ENCODE results near the gene CCDC171.
"Not testable (repeated sequence)": the region's sequence is repeated elsewhere in the genome, so short reads cannot be mapped to it uniquely, and the experiment has no call there.

Gene CCDC171

DNA sequence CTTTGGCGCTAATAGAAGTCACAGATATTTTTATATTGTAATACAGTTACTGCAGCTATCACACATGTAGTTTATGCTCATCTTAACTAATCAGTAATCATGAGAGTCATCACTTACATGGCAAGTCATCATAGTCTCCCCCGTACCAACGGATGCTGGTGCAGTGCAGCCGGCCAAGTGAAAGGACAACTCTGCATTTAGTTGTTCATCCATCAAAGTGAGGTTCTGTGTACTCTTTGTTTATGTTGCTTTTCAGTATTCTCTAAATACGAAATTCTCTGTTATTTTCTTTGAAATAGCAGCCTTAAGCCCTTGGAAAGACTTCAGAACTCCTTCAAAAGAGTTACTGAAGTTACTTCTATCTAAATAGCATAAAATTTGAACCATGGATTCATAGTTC, 216.7 kb downstream of the CCDC171 start:
- DNase-seq: no peak

DNA sequence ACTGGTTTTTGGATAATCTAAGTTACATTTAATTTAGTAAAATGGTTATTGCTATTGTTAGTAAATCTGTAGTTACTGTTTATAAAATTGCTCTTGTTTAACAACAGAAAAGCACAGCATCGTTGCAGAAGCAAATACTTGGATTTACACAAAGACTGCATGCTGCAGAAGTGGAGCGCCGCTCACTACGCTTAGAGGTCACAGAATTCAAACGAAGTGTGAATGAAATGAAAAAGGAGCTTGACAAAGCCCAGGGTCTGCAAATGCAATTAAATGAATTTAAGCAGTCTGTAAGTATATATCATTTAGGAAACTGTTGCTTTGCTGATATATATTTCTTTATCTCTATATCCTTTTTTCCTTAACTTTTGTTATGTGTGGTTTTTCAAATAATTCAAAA, 226.0 kb downstream of the CCDC171 start:
- no peak for DNase-seq

DNA sequence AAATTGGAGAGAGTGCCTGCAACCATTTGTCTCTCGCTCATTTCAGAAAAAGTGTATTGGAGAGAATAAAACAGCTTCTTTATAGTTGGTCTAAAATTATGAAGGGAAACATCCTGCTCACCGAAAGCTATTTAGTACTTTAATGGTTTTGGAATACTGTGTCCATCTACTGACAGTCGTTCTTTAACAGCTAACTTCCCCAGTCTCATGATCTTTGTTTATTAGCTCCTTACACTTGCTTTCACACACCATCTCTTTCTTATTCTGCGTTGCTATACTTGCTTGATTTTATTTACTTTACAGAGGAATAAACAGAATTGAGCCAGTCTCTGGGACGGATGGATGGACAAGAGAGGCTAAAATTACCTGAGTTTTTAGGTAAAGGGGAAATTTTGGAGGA, 229.3 kb downstream of the CCDC171 start:
- no peak for DNase-seq

DNA sequence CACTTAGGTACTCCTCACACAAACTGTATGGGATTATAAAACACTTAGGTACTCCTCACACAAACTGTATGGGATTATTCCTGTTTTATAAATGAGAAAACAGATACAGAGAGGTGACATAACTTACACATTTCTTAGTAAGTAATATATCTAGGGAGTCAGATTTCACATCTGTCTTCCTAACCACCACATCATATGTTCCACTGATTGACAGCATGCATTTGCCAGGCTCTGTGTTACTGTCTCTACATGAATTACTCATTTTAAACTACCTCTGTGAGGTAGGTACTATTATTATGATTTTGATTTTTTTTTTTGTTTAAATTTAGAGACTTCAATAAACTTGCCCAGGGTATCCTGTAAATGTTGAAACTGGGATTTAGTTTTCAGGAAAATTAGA, 232.7 kb downstream of the CCDC171 start:
- no peak for DNase-seq

DNA sequence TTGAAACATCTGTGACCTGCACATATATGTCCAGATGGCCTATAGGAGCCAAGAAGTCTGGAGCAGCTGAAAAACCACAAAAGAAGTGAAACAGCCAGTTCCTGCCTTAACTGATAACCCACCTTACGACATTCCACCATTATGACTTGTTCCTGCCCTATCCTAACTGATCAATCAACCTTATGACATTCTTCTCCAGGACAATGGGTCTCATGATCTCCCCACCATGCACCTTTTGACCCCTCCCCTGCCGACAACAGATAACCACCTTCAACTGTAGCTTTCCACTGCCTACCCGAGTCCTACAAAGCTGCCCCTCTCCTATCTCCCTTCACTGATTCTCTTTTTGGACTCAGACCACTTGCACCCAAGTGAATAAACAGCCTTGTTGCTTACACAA, 233.8 kb downstream of the CCDC171 start:
- no peak for DNase-seq

DNA sequence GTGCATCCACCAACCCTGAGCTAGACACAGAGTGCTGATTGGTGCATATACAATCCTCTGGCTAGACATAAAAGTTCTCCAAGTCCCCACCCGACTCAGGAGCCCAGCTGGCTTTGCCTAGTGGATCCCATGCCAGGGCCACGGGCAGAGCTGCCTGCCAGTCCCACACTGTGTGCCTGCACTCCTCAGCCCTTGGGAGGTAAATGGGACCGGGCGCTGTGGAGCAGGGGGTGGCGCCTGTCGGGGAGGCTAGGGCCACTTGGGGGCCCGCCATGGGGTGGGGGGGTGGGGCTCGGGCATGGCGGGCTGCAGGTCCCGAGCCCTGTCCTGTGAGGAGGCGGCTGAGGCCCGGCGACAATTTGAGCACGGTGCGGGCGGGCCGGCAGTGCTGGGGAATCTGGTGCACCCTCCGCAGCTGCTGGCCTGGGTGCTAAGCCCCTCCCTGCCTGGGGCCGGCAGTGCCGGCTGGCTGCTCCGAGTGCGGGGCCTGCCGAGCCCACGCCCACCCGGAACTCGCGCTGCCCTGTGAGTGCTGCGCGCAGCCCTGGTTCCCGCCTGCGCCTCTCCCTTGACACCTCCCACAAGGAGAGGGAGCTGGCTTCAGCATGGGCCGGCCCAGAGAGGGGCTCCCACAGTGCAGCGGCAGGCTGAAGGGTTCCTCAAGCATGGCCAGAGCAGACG, 257.5 kb downstream of the CCDC171 start:
- DNase-seq: not testable (repeated sequence)

DNA sequence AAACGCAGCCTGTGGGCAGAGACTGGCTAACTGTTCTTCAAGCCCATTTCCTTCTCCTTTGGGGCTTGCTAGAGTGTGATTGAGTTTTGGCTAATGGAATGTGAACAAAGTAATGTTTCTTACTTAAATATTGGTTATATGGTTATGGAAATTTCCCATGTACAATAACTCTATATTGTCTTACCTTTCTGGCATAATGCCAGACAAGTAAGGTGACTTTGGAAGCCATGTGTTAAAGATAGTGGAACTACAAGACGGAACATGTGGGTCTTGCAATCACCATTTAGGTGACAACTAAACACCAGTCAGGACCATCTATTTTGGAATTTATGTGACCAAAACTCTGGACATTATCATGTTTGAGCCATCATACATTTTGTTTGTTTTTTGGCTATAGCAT, 260.2 kb downstream of the CCDC171 start:
- DNase-seq: no peak

DNA sequence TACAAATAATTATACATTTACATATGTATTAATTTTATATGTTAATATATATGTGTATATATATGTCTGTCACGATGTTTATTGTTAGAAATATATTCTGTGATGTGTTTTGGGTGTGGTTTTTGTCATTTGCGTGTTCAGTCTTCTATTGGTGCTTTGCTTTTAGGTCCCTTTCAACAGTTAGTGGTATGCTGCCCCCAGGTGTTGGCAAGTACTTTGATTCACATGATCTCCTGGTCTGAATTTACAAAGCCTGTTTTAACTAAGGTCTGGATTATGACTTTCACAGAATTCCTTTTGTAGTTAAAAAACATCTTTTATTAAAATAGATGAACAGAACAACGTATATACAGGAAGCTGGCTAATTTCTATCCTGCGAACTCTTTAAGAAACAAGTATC, 271.5 kb downstream of the CCDC171 start:
- DNase-seq: no peak

DNA sequence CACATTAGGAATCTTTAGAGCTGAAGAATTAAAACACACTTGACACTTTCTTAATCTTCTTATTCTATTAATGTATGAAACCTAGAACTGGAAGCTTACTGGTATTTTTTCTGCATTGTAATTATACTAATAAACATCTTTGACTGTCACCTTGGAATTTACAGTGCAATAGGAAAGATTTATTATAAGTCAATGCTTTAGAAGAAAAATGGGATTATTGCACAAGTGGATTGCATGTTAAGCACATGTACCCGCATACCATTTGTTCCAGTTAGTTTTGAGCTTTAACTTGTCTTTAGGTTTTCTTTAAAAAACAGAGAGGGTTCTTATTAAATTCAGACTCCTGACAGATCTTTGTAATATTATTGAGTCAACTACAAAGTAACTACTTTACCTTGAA, 278.5 kb downstream of the CCDC171 start:
- DNase-seq: no peak

DNA sequence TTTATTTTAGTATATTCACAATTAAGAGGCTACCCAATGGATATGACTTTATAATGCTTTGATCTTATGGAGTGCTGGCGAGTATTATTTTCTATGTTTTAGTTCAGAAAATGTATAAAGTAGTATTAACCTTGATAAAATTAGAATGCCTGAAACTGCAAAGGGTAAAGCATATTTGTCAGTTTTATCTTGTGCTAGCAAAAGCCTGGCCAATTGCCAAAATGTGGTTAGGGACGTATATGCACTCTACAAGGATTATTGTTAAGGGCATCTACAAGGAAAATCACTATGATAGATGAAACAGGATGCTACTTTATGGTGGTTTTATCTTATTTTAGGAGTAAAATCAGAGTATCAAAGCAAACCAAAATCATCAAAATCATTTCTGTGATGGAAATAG, 281.7 kb downstream of the CCDC171 start:
- no peak for DNase-seq

DNA sequence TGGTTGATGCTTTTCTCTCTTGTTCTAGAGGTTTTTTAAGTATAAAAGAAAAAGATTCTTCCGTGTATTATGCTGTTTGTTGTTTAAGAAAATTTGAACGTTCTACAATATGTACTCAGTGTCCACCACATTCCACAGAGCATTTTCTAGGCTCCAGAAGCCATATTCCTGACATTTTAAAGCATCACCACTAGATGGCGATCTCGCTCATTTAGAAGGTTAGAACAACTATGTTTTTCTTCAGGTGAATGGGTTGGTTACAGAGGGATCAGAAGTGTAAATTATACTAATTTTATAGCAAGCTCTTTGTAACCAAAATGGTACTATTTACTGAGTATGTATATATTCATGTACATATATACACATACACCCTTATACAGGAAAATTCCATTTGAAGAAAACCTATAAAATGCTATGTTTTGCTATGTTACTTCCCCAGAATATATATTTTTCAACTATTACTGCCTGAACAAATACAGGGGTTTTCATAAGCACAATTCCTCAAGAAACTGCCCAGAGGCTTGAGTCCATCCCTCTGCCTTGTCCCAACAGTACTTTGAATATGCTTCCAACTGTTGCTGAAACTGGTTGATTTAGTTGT, 284.3 kb downstream of the CCDC171 start:
- no peak for DNase-seq

DNA sequence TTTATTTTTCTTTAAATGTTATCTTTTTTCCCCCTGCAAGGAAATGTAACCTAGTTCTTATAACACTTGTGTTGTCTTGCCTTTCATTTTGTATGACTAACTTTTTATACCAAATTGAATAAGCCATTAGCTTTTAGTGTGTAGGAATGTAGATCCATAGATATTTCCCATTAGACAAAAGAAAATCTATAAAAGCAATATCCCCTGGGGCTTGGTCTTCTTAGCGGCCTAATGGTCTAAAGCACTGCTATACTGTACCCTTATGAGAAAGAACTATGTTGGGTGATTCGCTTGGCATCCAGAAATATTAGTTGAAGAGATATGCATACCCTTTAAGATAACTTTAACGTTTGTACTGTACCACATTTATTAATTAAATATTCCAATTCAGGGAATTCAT, 289.2 kb downstream of the CCDC171 start:
- no peak for DNase-seq

DNA sequence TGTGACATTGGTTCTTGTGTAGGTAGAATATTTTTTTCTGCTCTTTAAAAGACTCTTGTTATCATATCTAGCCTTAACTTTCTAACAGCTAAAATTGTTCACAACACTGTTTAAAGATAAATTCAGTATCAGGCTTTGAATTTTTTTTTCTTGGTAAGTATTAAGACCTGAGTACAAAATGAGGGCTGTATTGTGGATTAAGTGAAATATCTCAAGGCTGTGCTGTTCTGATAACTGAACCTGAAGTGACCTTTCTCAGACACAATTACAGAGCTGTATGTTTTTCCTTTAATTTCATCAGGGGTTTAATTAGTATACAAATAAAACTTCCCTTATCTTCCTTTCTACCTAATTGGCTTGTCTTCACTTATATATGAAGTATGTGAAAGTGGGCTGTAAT, 290.5 kb downstream of the CCDC171 start:
- DNase-seq: no peak

DNA sequence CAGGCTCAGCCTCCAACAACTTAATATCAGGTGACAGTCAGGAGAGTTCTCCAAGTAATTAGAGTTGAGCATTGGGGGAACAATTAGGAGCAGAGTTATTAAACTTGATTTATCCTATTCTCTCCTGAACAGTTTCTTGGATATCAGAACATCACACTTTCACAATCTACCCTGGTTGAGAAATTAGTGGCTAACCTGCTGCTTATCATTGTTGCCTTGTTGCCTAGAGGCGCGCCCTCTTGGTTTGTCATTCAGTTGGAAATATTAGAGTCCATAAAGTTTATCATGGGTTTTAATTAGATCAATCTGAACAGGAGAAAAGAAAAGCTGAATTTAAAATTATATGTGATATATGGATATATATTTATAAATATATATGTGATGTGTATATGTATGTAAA, 291.1 kb downstream of the CCDC171 start:
- DNase-seq: no peak

DNA sequence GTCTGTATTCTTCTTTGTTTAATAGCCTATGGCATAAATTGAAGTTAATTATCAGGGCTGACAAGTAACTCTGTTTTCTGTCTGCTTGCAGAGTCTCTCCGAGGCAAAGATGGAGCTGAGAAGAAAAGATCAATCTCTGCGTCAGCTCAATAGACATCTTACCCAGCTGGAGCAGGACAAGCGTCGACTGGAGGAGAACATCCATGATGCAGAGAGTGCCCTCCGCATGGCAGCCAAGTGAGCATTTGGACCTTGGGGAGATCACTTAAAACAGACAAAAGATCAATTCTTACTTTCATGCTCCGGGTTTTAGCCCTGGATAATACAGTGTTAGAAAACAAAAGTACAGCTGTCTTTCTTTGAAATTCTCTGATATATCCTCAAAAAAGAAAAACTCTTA, 293.8 kb downstream of the CCDC171 start:
- DNase-seq: no peak

DNA sequence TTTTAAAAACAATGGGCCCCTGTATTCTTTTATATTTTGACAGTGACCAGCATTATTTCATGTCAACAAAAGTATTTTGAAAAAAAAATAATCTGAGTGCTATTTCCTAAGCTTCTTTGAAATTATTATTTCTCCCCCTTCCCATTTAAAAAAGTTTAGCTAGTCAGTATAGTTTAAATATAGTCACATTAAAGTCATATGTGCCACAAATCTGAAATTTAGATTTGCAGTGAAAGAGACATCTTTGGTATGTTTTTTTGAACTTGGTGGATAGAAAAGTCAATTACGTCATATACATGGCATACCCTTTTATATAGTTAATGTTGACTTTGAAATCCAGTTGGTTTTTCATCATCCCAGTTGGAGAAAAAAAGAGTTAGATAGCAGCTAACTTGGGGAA, 297.0 kb downstream of the CCDC171 start:
- DNase-seq: no peak

DNA sequence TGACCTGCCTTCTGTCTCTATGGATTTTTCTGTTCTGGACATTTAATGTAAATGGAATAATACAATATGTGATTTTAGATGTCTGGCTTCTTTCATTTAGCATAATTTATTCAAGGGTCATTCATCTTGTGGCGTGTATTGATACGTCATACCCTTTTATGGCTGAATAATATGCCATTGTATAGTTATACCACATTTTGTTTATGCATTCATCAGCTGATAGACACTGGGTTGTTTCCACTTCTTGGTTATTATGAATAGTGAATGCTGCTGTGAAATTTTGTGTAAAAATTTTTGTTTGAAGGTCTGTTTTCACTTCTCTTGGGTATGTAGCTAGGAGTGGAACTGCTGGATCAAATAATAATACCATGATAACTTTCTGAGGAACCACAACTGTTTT, 298.9 kb downstream of the CCDC171 start:
- DNase-seq: no peak

DNA sequence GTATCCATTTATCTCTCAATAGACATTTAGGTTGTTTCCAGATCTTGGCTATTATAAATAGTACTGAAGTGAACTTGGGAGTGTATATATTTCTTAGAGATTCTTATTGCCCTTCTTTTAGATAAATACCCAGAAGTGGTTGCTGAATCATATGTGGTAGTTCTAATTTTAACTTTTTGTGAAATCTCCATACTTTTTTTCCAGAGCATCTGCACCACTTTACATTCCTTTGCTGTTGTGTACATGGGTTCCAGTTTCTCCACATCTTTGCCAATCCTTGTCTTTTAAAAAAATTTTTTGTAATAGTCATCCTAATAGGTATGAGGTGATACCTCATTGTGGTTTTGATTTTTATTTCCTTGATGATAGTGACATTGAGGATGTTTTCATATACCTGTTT, 303.7 kb downstream of the CCDC171 start:
- DNase-seq: no peak

DNA sequence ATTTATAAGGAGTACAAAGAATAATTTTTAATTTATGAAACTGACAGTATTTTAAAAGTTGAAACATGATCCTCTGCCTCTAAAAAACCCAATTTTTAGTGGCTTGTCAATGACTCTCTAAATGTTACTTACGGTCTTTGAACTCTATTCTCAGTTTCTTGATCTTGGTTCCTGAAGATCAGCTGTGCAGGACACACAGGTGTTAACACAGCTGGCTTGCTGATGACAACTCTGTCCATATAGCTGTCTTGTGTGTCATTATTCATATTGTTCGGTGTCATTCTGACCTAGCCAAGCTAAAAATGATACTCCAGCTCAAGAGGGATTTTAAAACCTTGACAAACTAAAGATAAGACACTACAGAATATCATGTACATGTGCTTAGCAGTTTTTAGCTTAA, 314.5 kb downstream of the CCDC171 start:
- no peak for DNase-seq

DNA sequence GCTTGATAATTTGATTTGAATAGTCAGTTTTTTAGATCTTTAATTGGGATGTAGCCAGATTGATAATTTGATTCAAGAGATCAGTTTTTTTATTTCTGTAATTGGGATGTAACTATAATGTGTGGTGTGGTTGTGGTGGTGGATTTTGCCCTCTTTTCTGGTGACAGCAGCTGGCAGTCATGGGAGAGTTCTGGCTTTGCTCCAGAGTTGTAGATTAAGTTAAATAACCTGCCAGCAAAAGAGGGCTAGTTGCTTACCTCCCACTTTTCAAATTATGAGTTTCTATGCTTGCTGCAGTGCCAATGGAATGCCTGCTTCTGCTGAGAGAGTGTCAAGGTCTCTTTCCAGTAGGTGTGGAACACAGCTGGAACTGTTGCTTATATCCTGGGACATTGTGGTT, 315.1 kb downstream of the CCDC171 start:
- DNase-seq: no peak

DNA sequence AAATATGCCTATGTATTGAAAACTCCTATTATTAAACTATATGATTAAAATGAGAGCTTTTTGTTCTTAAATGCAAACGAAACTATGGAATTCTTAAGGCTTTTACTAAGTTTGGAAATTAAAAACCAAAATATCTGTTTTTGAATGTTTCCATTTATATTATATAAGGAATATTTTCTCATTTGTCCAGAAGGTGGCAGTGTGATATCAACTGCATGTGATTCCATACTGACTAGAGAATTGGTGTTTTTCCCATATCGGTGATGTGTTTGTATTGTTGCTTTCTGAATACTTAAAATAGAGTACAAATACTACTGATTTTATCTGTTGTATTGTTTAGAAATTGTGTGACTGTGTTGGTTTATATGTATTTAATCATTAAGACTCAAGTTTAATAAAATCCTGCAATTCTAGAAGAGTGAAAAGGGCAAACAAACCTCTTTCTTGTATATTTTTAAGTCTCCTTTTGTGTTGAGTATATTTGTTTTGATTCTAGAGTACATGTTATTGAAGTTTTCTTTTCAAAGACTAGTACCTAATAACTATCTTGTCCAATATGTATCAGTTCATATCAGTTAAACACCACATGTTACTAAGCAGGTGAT, 320.8 kb downstream of the CCDC171 start:
- no peak for DNase-seq

DNA sequence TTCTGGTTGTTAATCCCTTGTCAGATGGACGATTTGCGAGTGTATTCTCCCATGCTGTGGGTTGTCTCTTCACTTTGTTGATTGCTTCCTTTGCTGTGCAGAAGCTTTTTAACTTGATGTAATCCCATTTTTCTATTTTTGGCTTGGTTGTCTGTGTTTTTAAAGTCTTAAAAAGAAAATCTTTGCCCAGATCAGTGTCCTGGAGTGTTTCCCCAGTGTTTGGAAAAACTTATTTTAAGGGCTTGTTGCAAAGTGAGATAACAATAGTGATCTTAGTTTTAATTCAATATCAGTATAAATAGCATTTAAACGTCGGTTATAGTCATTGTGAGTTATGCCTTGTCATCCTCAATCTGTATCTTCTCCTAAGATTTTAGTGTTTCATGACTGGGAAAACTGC, 329.5 kb downstream of the CCDC171 start:
- no peak for DNase-seq

DNA sequence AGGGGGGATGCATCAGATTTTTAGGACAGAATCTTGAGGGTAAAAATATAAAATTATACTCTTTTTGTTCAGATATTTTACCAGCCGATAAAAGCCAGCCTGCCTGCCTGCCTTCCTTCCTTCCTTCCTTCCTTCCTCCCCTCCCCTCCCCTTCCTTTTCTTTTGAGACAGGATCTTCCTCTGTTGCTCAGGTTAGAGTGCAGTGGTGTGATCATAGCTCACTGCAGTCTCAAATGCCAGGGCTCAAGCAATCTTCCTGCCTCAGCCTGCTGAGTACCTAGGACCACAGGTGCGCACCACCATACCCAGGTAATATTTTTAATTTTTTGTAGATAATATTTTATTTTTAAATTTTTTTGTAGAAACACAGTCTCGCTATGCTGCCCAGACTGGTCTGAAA, 330.0 kb downstream of the CCDC171 start:
- no peak for DNase-seq

DNA sequence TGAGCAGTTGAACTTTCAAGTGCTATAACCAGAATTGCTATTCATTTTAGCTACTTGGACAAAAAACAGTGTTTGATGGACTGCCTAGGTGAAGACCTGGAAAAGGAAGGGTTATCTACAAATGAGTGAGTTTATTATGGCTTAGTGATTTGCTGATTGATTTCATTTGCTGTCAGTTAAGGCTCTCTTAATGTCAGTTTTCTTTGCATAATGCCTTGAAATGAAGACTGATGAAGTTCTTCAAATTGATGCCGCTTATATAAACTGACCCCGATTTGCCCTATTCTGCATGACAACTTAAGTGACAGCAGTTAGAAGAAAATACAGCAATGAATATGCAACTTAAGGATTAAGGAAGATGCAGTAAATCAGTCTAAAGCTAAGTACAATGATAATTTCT, 332.6 kb downstream of the CCDC171 start:
- DNase-seq: no peak

DNA sequence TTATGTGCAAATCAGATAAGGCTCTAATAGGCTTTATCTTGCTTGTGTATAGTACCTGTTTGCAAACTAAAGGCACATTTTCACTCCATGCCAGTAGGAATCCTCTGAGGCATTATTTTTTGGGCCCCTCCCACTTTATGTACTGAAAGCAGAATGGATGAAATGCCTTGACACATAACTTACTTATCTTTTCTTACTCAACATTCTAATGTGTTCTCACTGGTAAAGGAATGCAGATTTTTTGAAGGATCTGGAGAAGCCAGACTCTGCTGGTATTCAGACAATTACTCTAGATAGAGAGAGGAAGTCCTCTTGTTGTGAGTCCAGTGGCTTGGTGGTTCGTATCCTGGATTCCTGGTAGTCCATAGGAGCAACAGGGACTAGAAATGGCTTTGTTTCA, 336.7 kb downstream of the CCDC171 start:
- no peak for DNase-seq
